HepG2 (cell line): ENCODE results near the gene COPE. TPM values are rescaled to one million over a fixed set of nuclear protein-coding genes. Genes with fewer than 3 reads are reported as not detected.

Source experiments
- ATAC-seq: fragments of 200-7000 bp; cut with Tn5 transposase; 3 replicates; pipeline ENCODE4 v1.9.1; 2020; ENCODE audit warnings: mild to moderate bottlenecking, moderate library complexity
- BruUV-seq: library from RNA; stranded (reverse); fragments of 400-500 nt; replicated peaks from 2 replicates; lab custom pipeline; 2021; lab: Mats Ljungman, UMichigan
- CTCF ChIA-PET: fragments of 300-600 bp; formaldehyde crosslinking; extraction: SDS; loops from one replicate; lab custom pipeline; 2021; ENCODE audit warnings: low total read pairs, inconsistent platforms, low intra/inter-chr PET ratio; lab: Yijun Ruan, JAX
- POLR2A ChIA-PET: fragments of 350-600 bp; sonication (Branson Sonifier 250); formaldehyde crosslinking; loops from one replicate; lab custom pipeline; 2020; ENCODE audit warnings: antibody characterized with exemption, inconsistent platforms; lab: Yijun Ruan, JAX
- DNase-seq: peaks from one replicate; pipeline ENCODE4 v3.0.0-alpha.2; 2015; ENCODE audit warnings: low spot score
- FAIRE-seq: peaks from 3 replicates; lab custom pipeline; 2011; peaks lifted over from hg19 to GRCh38; lab: Jason Lieb, UNC
- H2AFZ ChIP-seq: one replicate; pipeline ENCODE4 v1.6.1; 2011; ENCODE audit warnings: low read length, inconsistent platforms
- H3K27ac ChIP-seq: fragments of 300-600 bp; 3 replicates; pipeline ENCODE4 v1.8.0; 2011; ENCODE audit warnings: mixed run types, mild to moderate bottlenecking, mixed read lengths, low read length, inconsistent platforms; ENCODE audit not compliant: insufficient read depth; ENCODE audit errors: extremely low read length
- H3K27me3 ChIP-seq, 2 experiments: fragments of 200-600 bp in 1 of 2; 2 replicates in 1 of 2; 3 replicates in 1 of 2; pipeline versions ENCODE4 v1.6.0 to v1.8.0; 2011; ENCODE audit warnings: low read length in 2 of 2, mild to moderate bottlenecking in 2 of 2, moderate library complexity in 2 of 2, inconsistent platforms in 1 of 2; ENCODE audit not compliant: insufficient read depth in 2 of 2, control insufficient read depth in 1 of 2
- H3K36me3 ChIP-seq, 2 experiments: fragments of 200-600 bp in 1 of 2; replicated peaks in 1 of 2; 2 replicates in 1 of 2; 3 replicates in 1 of 2; pipeline versions ENCODE4 v1.5.1 to v1.8.0; 2011; ENCODE audit warnings: low read length in 2 of 2, inconsistent platforms in 1 of 2; ENCODE audit not compliant: insufficient read depth in 2 of 2, control insufficient read depth in 1 of 2
- H3K4me1 ChIP-seq: 2 replicates; pipeline ENCODE4 v1.5.1; 2012; ENCODE audit warnings: low read length, inconsistent platforms; ENCODE audit not compliant: insufficient read depth
- H3K4me2 ChIP-seq: 2 replicates; pipeline ENCODE4 v1.6.0; 2011; ENCODE audit warnings: low read depth, low read length, inconsistent platforms
- H3K4me3 ChIP-seq, 3 experiments: fragments of 200-600 bp in 1 of 3; sonication (generic), shearing (Covaris generic) in 1 of 3; replicated peaks in 1 of 3; 2 replicates each; pipeline ENCODE4 v1.5.1; 2011 to 2016; ENCODE audit warnings: low read length in 3 of 3, inconsistent platforms in 2 of 3, low read depth in 2 of 3, mild to moderate bottlenecking in 2 of 3, control low read depth in 1 of 3, mixed read lengths in 1 of 3; ENCODE audit not compliant: insufficient read depth in 1 of 3
- H3K79me2 ChIP-seq: one replicate; pipeline ENCODE4 v1.6.1; 2011; ENCODE audit warnings: low read length, inconsistent platforms; ENCODE audit not compliant: insufficient read depth
- H3K9ac ChIP-seq: 2 replicates; pipeline ENCODE4 v1.6.0; 2011; ENCODE audit warnings: mild to moderate bottlenecking, low read depth, low read length, inconsistent platforms; ENCODE audit not compliant: insufficient read depth
- H3K9me3 ChIP-seq: 2 replicates; pipeline ENCODE4 v1.5.1; 2012; ENCODE audit warnings: mild to moderate bottlenecking, low read length
- H4K20me1 ChIP-seq: 2 replicates; pipeline ENCODE4 v1.6.0; 2011; ENCODE audit warnings: inconsistent platforms, mild to moderate bottlenecking, low read length, moderate library complexity; ENCODE audit not compliant: insufficient read depth
- BCLAF1 ChIP-seq: fragments of 450-650 bp; IDR thresholded peaks from 2 replicates; pipeline ENCODE4 v1.6.1; 2017; ENCODE audit warnings: mild to moderate bottlenecking
- CTCF ChIP-seq: sonication (generic); formaldehyde crosslinking; IDR thresholded peaks from 2 replicates; pipeline ENCODE4 v1.5.0; 2020; ENCODE audit warnings: mild to moderate bottlenecking, missing genetic modification reagents, moderate library complexity
- DNMT3B ChIP-seq: conservative IDR thresholded peaks from 2 replicates; pipeline ENCODE4 v1.6.1; 2016; ENCODE audit warnings: missing biosample characterization, control low read depth
- POGZ ChIP-seq: sonication (generic); formaldehyde crosslinking; IDR thresholded peaks from 2 replicates; pipeline ENCODE4 v1.4.0; 2020; ENCODE audit warnings: mild to moderate bottlenecking, missing genetic modification reagents
- RBM22 ChIP-seq: fragments of 200-400 bp; formaldehyde crosslinking; optimal IDR thresholded peaks from 2 replicates; pipeline ENCODE3; 2017; ENCODE audit warnings: mild to moderate bottlenecking, low read length, moderate library complexity
- TFDP1 ChIP-seq: IDR thresholded peaks from 2 replicates; pipeline ENCODE4 v1.6.1; 2016; ENCODE audit warnings: missing compliant biosample characterization, missing genetic modification reagents, borderline replicate concordance
- THAP11 ChIP-seq: IDR thresholded peaks from 2 replicates; pipeline ENCODE4 v1.6.1; 2016; ENCODE audit warnings: missing biosample characterization, missing genetic modification reagents
- ZFY ChIP-seq: sonication (generic); formaldehyde crosslinking; IDR thresholded peaks from 2 replicates; pipeline ENCODE4 v1.4.0; 2020; ENCODE audit warnings: missing genetic modification reagents
- ZNF280D ChIP-seq: sonication (generic); formaldehyde crosslinking; IDR thresholded peaks from 2 replicates; pipeline ENCODE4 v1.5.1; 2020; ENCODE audit warnings: mild to moderate bottlenecking, missing genetic modification reagents
- WGBS: methylation state at CpG from one replicate; pipeline ENCODE4 v1.1.6; 2017; ENCODE audit warnings: low lambda C conversion rate; 5-methylcytosine and 5-hydroxymethylcytosine counted together
- in situ Hi-C: cut with HindIII; loops from 2 replicates; pipeline ENCODE4 v1.10.0; 2017; ENCODE audit warnings: low pct_unique_long_range_greater_than_20kb; ENCODE audit not compliant: extremely low pct_ligation_motif_present
- intact Hi-C: fragments of 100-400 bp; cut with micrococcal nuclease; formaldehyde crosslinking; loops from one replicate; pipeline ENCODE4 v1.10.0; 2022; ENCODE audit not compliant: unreplicated experiment
- polyA plus RNA-seq, 8 experiments: library from polyadenylated mRNA; depleted of rRNA in 3 of 8; stranded (reverse) in 7 of 8; unstranded in 1 of 8; fragments of >200 nt; fragmentation: Illumina TruSeq in 4 of 8; extraction: Trizol in 4 of 8; gene quantifications; 2 replicates each; pipeline versions ENCODE4 v1.2.1 to v1.2.3, GENCODE V29; 2011 to 2016; ENCODE audit warnings: low read depth in 4 of 8, missing spikeins in 1 of 8, mixed read lengths in 1 of 8; ENCODE audit not compliant: insufficient read depth in 1 of 8
- total RNA-seq, 5 experiments: library from RNA; depleted of rRNA; stranded (reverse); fragments of >200 nt; fragmentation: Illumina TruSeq; extraction: Trizol; gene quantifications; 2 replicates each; pipeline ENCODE4 v1.2.3, GENCODE V29; 2016; ENCODE audit warnings: low read depth in 1 of 5
- TF ChIP-seq, protein P1 (sequence below): IDR thresholded peaks from 2 replicates; pipeline ENCODE4 v1.6.1; 2016; ENCODE audit warnings: low read depth, control low read depth

COPE gene
- total and polyA plus RNA-seq, 2 of the 13 experiments (the other 11 are each of a cell fraction or from before 2014, with no cell fraction given) = 189 to 205 TPM

GRCh38 chr19:18853755-18854427 lies 65.3 kb downstream of the COPE start:
- intact Hi-C loops (no loop called here), in situ Hi-C loops (no loop called here)
- no peaks in the 10 kb centered on the region for H3K4me1 ChIP-seq
- H2AFZ ChIP-seq = no peak overlapping the region
- no peaks in the 10 kb centered on the region for H3K9me3 ChIP-seq
- ATAC-seq (peak; percentile 52), FAIRE-seq (no peak), DNase-seq (no peak)
- WGBS = 95% methylated on average over 10 of the region's 17 CpGs
- H3K36me3 ChIP-seq = peaks cover 73 to 98% of the 10 kb centered on the region in 2 experiments
- ChIA-PET CTCF (no interaction called here), POLR2A (no interaction called here)
- no peak overlapping the region for H3K4me3 ChIP-seq
- no peak overlapping the region for H3K27ac ChIP-seq
- H3K27me3 ChIP-seq = no peaks in the 10 kb centered on the region
- peaks cover 19% of the 10 kb centered on the region; the same call in 1 of the 2 replicates for H4K20me1 ChIP-seq
- H3K79me2 ChIP-seq = peaks cover 10% of the 10 kb centered on the region
- BruUV-seq = no TSS peak
- no peak overlapping the region for H3K9ac ChIP-seq
- no peak overlapping the region for H3K4me2 ChIP-seq
- TF ChIP-seq TFDP1 (CRISPR knock-in tag) (no peak), THAP11 (CRISPR knock-in tag) (no peak), DNMT3B (CRISPR knock-in tag) (no peak), BCLAF1 (no peak), POGZ (CRISPR knock-in tag) (no peak), RBM22 (peak; percentile 21), ZNF280D (CRISPR knock-in tag) (no peak), CTCF (CRISPR knock-in tag) (no peak; the same call in 1 of the 2 replicates), ZFY (CRISPR knock-in tag) (no peak)
- TF ChIP-seq, protein P1, sequence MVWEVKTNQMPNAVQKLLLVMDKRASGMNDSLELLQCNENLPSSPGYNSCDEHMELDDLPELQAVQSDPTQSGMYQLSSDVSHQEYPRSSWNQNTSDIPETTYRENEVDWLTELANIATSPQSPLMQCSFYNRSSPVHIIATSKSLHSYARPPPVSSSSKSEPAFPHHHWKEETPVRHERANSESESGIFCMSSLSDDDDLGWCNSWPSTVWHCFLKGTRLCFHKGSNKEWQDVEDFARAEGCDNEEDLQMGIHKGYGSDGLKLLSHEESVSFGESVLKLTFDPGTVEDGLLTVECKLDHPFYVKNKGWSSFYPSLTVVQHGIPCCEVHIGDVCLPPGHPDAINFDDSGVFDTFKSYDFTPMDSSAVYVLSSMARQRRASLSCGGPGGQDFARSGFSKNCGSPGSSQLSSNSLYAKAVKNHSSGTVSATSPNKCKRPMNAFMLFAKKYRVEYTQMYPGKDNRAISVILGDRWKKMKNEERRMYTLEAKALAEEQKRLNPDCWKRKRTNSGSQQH (CRISPR knock-in tag) = no peak
